T-helper 22 cell (primary cell): ENCODE data around the gene PACRG.
"Not testable (repeated sequence)": the region's sequence is repeated elsewhere in the genome, so short reads cannot be mapped to it uniquely, and the experiment has no call there.

Source experiments
- DNase-seq: peaks from one replicate; pipeline ENCODE4 v3.0.0-alpha.2; 2020; ENCODE audit warnings: low read depth

PACRG gene

GRCh38 chr6:163314791-163315470, 587.2 kb downstream of the PACRG start:
- DNase-seq = no peak

- not testable (repeated sequence) for DNase-seq
Measured at GRCh38 chr6:163316866-163317495, 589.2 kb downstream of the PACRG start.

GRCh38 chr6:163318071-163318786, 590.5 kb downstream of the PACRG start:
- DNase-seq = no peak

GRCh38 chr6:163319609-163320366, 592.0 kb downstream of the PACRG start:
- no peak for DNase-seq

- DNase-seq = no peak
Measured at GRCh38 chr6:163320402-163320801, 592.6 kb downstream of the PACRG start.

- DNase-seq = no peak
Measured at GRCh38 chr6:163320804-163321203, 593.0 kb downstream of the PACRG start.

- DNase-seq = no peak
Measured at GRCh38 chr6:163321717-163322116, 593.9 kb downstream of the PACRG start.

- DNase-seq = no peak
Measured at GRCh38 chr6:163323274-163323673, 595.5 kb downstream of the PACRG start.

- DNase-seq = no peak
Measured at GRCh38 chr6:163323705-163324104, 595.9 kb downstream of the PACRG start.

- no peak for DNase-seq
Measured at GRCh38 chr6:163324326-163324687, 596.5 kb downstream of the PACRG start.

GRCh38 chr6:163324688-163325389, 597.1 kb downstream of the PACRG start:
- no peak for DNase-seq

GRCh38 chr6:163325390-163325784, 597.6 kb downstream of the PACRG start:
- no peak for DNase-seq

GRCh38 chr6:163327165-163327880, 599.5 kb downstream of the PACRG start:
- DNase-seq = no peak

- DNase-seq = no peak
Measured at GRCh38 chr6:163327921-163328320, 600.1 kb downstream of the PACRG start.

- no peak for DNase-seq
Measured at GRCh38 chr6:163328411-163328810, 600.6 kb downstream of the PACRG start.

- DNase-seq = no peak
Measured at GRCh38 chr6:163329991-163330390, 602.2 kb downstream of the PACRG start.

- no peak for DNase-seq
Measured at GRCh38 chr6:163331245-163331644, 603.5 kb downstream of the PACRG start.

GRCh38 chr6:163332575-163332974, 604.8 kb downstream of the PACRG start:
- DNase-seq = no peak

GRCh38 chr6:163333038-163333437, 605.3 kb downstream of the PACRG start:
- no peak for DNase-seq

- no peak for DNase-seq
Measured at GRCh38 chr6:163333701-163334663, 606.2 kb downstream of the PACRG start.
